Activated CD4-positive, alpha-beta T cell treated with anti-CD3 and anti-CD28 coated beads, Interleukin-2, amount 50 U/mL, for 4 hours (primary cell): ENCODE measurements around the gene PAK6.

ENCODE experiments used
- DNase-seq, 2 experiments: peaks; one replicate each; pipeline ENCODE4 v3.0.0-alpha.2; 2020

Gene PAK6

GRCh38 chr15:40238532-40239403, at the start of gene PAK6:
TSS of gene PAK6 (plus strand) at chr15:40239063. CDS start at chr15:40264786, 25,723 bp downstream.
- DNase-seq: peak; percentile 18

DNA sequence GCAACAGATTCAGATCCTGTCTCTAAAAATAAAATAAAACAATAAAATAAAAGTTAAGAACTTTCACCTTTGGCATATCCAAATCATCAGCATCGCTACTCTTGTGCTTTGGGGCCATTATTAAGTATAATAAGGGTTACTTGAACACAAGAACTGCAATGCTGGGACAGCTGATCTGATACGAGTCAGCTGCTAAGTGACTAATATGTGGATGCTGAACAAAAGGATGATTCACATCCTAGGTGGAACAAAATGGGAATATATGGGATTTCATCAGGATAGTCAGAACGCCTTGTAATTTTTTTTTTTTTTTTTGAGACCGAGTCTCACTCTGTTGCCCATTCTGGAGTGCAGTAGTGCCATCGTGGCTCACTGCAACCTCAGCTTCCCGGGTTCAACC, 48.3 kb upstream of the PAK6 start:
- no peak for DNase-seq

DNA sequence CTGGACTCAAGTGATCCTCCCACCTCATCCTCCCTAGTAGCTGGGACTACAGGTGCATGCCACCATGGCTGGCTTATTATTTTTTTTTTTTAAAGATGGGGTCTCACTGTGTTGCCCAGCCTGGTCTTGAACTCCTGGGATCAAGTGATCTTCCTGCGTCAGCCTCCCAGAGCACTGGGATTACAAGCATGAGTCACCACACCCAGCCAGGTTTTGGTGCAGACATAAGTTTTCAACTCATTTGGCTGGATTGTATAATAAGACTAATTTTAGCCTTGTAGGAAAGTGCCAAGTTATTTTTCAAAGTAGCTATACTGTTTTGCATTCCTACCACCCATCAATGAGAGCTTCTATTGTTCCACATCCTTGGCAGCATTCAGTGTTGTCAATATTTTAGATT, 45.9 kb upstream of the PAK6 start:
- DNase-seq: no peak

GRCh38 chr15:40197434-40197833, 41.4 kb upstream of the PAK6 start:
- no peak for DNase-seq

GRCh38 chr15:40198355-40199085, 40.3 kb upstream of the PAK6 start:
- no peak for DNase-seq

DNA sequence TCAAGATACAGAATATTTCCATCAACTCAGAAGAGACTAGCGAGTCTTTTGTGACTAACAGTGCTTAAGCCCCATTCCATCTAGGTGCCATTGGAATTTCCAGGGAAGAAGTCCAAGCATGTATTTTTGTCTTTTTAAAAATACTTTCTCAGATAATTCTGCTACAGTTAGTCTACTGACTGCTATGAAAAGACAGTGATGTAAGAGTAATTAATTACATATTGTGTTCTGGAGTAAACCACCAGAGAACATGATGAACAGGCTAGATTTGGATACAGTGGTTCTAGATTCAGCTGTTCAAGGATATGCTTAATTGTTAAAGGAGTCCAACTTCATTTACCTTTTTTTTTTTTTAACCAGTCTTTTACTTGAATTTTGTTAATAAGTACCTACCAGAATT, 34.8 kb upstream of the PAK6 start:
- DNase-seq: no peak

DNA sequence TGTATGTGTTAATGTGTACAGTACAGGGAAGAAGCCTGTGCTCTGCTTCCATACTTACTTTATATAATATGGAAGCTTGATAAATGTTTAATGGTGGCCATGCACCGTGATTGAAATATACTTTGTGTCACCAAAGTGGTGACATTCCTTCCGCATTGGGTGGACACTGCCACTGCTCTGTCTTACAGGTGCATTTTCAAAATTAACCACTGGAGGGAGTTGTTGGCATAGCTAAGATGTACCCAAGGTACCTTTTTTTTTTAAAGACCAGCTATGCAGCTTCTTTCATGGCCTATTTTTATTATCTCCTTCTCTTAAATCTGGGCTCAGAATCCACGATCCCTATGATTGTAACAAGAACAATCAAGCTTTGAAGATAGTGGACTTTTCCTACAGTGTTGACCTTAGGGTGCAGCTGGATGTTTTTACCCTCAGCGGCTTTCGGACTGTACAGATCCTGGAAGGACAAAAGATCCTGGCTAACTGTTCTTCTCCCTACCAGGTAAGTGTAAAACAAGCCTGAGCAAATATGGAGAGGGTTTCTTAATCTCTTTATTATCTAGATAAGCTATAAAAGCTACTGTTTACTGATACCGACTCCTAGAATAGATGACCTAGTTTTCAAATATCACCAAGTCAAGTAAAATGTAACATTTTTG, 21.6 kb upstream of the PAK6 start:
- peak in 1 of 2 experiments; percentile 13 for DNase-seq

DNA sequence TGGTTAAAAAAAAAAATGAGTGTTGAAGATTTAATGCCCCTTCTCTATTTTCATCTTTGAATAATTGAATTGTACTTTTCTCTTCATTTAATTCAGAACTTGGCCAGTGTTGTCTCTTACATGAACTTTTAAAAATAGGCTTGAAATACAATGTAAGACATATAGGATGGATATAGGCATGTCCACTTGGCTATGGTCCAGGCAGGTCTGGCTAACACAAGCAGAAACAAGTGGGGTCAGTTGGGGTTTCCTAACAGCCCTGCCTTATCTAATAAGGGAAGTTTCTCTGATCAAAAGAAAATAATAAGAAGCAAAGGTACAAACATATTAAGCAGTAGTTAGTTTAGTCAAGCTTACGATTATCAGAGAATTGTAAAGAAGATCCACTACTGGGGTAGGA, 19.1 kb upstream of the PAK6 start:
- DNase-seq: no peak

GRCh38 chr15:40222131-40222530, 16.7 kb upstream of the PAK6 start:
- no peak for DNase-seq

DNA sequence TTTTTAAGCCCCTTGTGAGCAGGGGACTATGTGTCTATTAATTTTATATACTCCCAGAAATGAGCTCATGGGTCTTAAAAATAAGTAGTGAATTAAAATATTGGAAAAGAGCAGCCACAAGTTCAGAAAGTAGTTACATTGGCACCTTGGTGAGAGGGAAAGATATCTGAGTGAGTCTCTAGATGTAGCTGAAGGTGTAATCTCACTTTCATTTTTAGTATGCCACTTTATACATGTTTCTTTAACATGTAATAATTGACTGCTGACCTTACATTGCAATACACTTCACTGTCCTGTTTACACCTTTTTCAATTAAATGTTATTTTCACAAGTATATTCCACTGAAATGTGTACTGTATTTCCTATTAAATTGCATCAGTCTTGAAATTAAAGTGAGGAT, 12.1 kb upstream of the PAK6 start:
- DNase-seq: no peak

DNA sequence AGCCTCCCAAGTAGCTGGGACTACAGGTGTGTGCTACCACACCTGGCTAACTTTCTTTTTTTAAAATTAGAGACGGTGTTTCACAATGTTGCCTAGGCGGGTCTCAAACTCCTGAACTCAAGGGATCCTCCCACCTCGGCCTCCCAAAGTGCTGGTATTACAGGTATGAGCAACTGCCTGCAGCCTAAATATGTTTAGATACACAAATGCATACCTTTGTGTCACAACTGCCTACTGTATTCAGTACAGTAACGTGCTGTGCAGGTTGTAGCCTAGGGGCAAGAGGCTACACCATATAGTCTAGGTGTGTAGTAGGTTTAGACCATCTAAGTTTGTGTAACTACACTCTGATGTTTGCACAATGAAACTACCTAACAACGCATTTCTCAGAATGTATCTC, 9.5 kb upstream of the PAK6 start:
- no peak for DNase-seq

DNA sequence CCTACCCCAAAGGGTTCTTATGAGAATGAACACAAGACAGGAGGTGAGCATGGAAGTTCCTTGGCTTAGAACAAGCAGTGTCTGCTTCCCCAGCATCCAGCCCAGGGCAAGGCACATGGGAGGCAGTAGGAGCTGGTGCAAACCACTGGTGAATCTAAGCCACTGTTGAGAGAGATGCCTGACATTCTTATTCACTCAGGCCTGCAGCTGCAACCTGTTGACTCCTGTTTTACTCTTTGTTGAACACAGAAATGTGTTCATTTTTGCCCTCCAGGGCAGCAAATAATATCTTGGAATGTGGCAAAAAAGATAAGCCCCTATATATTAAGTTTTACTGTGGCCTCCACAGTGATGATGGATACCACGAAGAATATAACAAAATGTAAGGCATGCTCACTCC, 8.9 kb upstream of the PAK6 start:
- no peak for DNase-seq

GRCh38 chr15:40232625-40233070, 6.2 kb upstream of the PAK6 start:
- DNase-seq: no peak

DNA sequence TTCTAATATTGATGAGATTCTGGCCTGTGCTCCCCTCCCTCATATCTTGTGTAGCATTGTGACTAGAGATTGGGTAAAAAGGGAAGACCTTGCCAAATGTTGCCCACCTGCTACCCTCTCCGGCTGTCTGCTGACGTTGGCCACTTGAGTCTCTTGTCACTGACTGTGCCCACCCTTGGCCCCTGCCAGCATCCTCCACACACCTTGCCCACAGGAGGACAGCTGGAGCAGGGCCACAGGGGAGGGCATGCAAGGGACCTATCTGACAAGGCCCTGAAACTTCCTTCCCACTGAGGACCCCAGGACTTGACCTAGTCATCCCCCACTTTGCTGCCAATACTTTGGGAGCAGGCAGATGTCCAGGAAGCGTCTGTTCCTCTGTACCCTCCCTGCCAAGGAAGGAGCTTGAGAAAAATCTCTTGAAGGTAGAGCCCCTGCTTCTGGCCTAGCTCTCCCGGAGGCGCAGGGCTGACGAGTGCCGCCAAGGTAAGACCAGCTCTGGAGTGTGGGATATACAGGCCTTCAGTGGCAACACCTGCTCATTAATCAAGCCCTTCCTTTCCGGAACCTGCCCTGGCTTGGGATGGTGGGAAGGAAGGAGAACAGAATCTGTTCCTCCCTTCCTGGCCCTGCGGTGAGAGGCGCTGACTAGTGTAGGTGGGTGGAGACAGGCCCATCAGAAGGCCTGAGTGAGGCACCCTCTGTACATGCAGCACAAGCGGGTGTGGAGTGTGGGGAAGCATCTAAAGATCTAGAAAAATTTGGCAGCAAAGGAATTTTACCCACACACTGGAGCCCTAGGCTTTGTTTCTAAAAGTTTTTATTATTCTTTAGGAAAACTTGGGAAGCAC, 4.9 kb upstream of the PAK6 start:
- DNase-seq: no peak

- no peak for DNase-seq
These were observed 4.1 kb upstream of the PAK6 start for GRCh38 chr15:40234783-40235182.

DNA sequence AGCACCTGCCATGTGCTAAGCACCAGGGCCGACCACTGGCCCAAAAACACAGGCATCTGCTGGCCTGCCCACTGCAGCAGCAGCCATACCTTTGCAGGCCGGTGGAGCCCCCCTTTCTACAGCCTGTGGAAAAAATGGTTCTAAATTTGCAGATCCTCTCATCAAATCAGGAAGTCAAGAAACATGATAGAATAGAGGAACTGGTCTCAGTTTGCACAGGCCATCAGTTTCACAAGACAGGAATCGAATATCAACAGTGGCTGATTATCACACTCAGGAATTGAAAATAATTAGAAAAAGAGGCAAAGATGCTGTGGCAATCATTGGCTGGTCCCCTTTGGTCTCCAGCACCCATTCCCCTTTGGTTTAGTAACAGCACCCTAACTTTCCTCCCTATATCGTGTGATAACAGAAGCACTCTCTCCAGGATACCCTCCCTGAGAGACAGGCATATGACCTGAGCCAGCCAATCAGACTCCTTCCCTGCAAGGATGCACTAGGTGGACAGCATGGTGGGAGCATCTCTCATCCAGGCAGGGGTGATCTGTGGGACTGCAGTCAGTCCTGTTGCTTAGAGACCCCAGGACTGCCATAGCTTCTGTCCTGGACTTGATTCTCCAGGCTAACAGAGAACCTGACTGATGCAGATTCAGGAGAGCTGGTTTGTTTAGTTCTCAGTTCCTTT, 3.5 kb upstream of the PAK6 start:
- DNase-seq: no peak

GRCh38 chr15:40239404-40239692, 485 bp downstream of the PAK6 start:
- no peak for DNase-seq

- no peak for DNase-seq
These were observed 1.1 kb downstream of the PAK6 start for GRCh38 chr15:40239693-40240618.

DNA sequence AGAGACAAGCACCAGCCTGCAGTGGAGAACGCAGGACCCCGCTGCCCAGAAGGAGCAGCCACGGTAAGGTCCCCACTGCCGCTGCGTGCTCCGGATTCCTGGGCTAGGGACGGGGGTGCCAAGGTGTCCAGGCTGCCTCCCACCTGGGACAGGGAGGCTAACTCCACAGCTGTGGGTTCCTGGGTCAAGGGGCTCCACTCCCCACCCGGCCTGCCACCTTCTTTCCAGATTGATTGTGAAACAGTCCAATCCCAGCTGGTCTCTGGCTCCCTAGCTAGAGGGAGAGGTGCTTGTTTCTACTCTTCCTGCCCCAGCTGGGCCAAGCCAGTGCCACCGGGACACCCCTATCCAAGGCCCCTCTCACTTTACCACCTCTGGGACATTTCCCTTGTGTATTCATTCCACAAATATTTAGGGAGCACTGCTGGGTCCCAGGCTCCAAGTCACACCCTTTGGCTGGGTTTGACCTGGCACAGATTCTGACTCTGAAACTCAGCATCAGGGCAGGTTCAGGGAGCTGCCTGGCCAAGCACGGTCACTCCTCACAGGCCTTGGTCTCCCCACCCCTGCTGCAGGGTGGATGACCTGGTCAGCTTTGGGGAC, 1.9 kb downstream of the PAK6 start:
- no peak for DNase-seq
